Measurements from ENCODE around the gene ATF1.
A peak's percentile ranks its signal among the peaks of the same experiment; 100 is the strongest.

Gene ATF1

GRCh38 chr12:50734409-50735263 lies 29.3 kb upstream of the ATF1 start:
- DNase-seq (ENCODE audit: insufficient read length, low spot score), result no peak
- TF ChIP-seq CTCF (IDR thresholded peaks at IDR 0.05; ENCODE audit: insufficient read depth, missing control alignments), result peak; percentile 65
- no peak for FAIRE-seq

GRCh38 chr12:50739611-50740010 lies 24.3 kb upstream of the ATF1 start:
- no peak for DNase-seq (ENCODE audit: insufficient read length, low spot score)
- no peak for FAIRE-seq
- TF ChIP-seq CTCF (IDR thresholded peaks at IDR 0.05; ENCODE audit: insufficient read depth, missing control alignments), result no peak

- DNase-seq (ENCODE audit: insufficient read length, low spot score) (no peak), FAIRE-seq (no peak)
- no peak for TF ChIP-seq CTCF (IDR thresholded peaks at IDR 0.05; ENCODE audit: insufficient read depth, missing control alignments)
These were observed 23.6 kb upstream of the ATF1 start for GRCh38 chr12:50740307-50740706.

GRCh38 chr12:50742776-50743175 lies 21.1 kb upstream of the ATF1 start:
- no peak for DNase-seq (ENCODE audit: insufficient read length, low spot score)
- no peak for FAIRE-seq

GRCh38 chr12:50745861-50746260 lies 18.0 kb upstream of the ATF1 start:
- no peak for TF ChIP-seq CTCF (IDR thresholded peaks at IDR 0.05; ENCODE audit: insufficient read depth, missing control alignments)
- DNase-seq (ENCODE audit: insufficient read length, low spot score) (no peak), FAIRE-seq (no peak)

More at GRCh38 chr12:50742776-50743175, 21.1 kb upstream of the ATF1 start:
- TF ChIP-seq CTCF (IDR thresholded peaks at IDR 0.05; ENCODE audit: insufficient read depth, missing control alignments), result no peak

- no peak for TF ChIP-seq CTCF (IDR thresholded peaks at IDR 0.05; ENCODE audit: insufficient read depth, missing control alignments)
- FAIRE-seq (no peak), DNase-seq (ENCODE audit: insufficient read length, low spot score) (no peak)
These were observed 17.5 kb upstream of the ATF1 start for GRCh38 chr12:50746431-50746830.

- TF ChIP-seq CTCF (IDR thresholded peaks at IDR 0.05; ENCODE audit: insufficient read depth, missing control alignments), result no peak
- DNase-seq (ENCODE audit: insufficient read length, low spot score) (no peak), FAIRE-seq (no peak)
These were observed 16.1 kb upstream of the ATF1 start for GRCh38 chr12:50747817-50748216.

All from D721Med (cell line).